ENCODE measurements around the gene GDF10. TPM values are rescaled to one million over a fixed set of nuclear protein-coding genes. Genes with fewer than 3 reads are reported as not detected.

The GDF10 gene
- total RNA-seq, 2 donors from 2014 or later, result 6.6 to 8.0 TPM

GRCh38 chr10:47285381-47286115 is 14.4 kb upstream of the GDF10 start:
- ATAC-seq, result no peak
- Histone ChIP-seq H3K4me3 (no peak overlapping the region), H3K36me3 (replicated peaks in 1 of 2; ENCODE audit: insufficient read depth in 1 of 2, low read depth in 2 of 2) (no peaks in the 10 kb centered on the region), H3K27me3 (no peaks in the 10 kb centered on the region), H3K4me1 (peaks cover 13% of the 10 kb centered on the region), H3K9me3 (no peaks in the 10 kb centered on the region), H3K27ac (no peak overlapping the region)
- intact Hi-C loops (cut with DNase I), result no loop called here
- 75 to 80% methylated on average over 8 of the region's 8 CpGs for WGBS, 2 donors
- DNase-seq, result no peak
- TF ChIP-seq POLR2A (IDR thresholded peaks at IDR 0.05), result no peak
- no peak for TF ChIP-seq CTCF (IDR thresholded peaks at IDR 0.05)

- 58 to 59% methylated on average over 4 of the region's 4 CpGs for WGBS, 2 donors
- no peaks in the 10 kb centered on the region for H3K9me3 ChIP-seq
- intact Hi-C loops (cut with DNase I), result no loop called here
- peaks cover 13% of the 10 kb centered on the region for H3K4me1 ChIP-seq
- TF ChIP-seq POLR2A (IDR thresholded peaks at IDR 0.05) (no peak), CTCF (IDR thresholded peaks at IDR 0.05) (no peak)
- H3K27me3 ChIP-seq, result no peaks in the 10 kb centered on the region
- H3K36me3 ChIP-seq (replicated peaks in 1 of 2; ENCODE audit: insufficient read depth in 1 of 2, low read depth in 2 of 2), result no peaks in the 10 kb centered on the region
- ATAC-seq, result no peak
- H3K4me3 ChIP-seq, result no peak overlapping the region
- DNase-seq, result no peak
- no peak overlapping the region for H3K27ac ChIP-seq
Measured at GRCh38 chr10:47286116-47286505, 13.9 kb upstream of the GDF10 start.

GRCh38 chr10:47286591-47287315 is 13.2 kb upstream of the GDF10 start:
- Histone ChIP-seq H3K4me1 (peaks cover 13% of the 10 kb centered on the region), H3K27me3 (no peaks in the 10 kb centered on the region), H3K4me3 (no peak overlapping the region), H3K36me3 (replicated peaks in 1 of 2; ENCODE audit: insufficient read depth in 1 of 2, low read depth in 2 of 2) (no peaks in the 10 kb centered on the region), H3K27ac (peak overlapping the region in 1 of 4 donors; percentile 38), H3K9me3 (no peaks in the 10 kb centered on the region)
- WGBS, 2 donors, result 68 to 70% methylated on average over 4 of the region's 4 CpGs
- intact Hi-C loops (cut with DNase I), result no loop called here
- no peak for TF ChIP-seq CTCF (IDR thresholded peaks at IDR 0.05)
- TF ChIP-seq POLR2A (IDR thresholded peaks at IDR 0.05), result no peak
- DNase-seq (no peak), ATAC-seq (no peak)

- Histone ChIP-seq H3K27me3 (no peaks in the 10 kb centered on the region), H3K27ac (peak overlapping the region in 2 of 4 donors; percentile 4 to 38), H3K4me1 (peaks cover 13% of the 10 kb centered on the region), H3K36me3 (replicated peaks in 1 of 2; ENCODE audit: insufficient read depth in 1 of 2, low read depth in 2 of 2) (no peaks in the 10 kb centered on the region), H3K4me3 (no peak overlapping the region), H3K9me3 (no peaks in the 10 kb centered on the region)
- TF ChIP-seq POLR2A (IDR thresholded peaks at IDR 0.05), result no peak
- TF ChIP-seq CTCF (IDR thresholded peaks at IDR 0.05), result no peak
- WGBS, 2 donors, result 7 to 17% methylated on average over 1 to 12 of the region's 12 CpGs
- ATAC-seq, result peak; percentile 79
- intact Hi-C loops (cut with DNase I), result no loop called here
- DNase-seq, result peak; percentile 64 to 86 (median 78)
Measured at GRCh38 chr10:47287365-47287802, 12.6 kb upstream of the GDF10 start.
